ENCODE results near the gene PGAM1. TPM values are rescaled to one million over a fixed set of nuclear protein-coding genes. Genes with fewer than 3 reads are reported as not detected.
"Not testable (repeated sequence)": the region's sequence is repeated elsewhere in the genome, so short reads cannot be mapped to it uniquely, and the experiment has no call there.

PGAM1 gene
- total and polyA plus RNA-seq, 2 of the 4 experiments (the other 2 are of a cell fraction) = 686 to 841 TPM

GRCh38 chr10:97479410-97479809, 53.4 kb downstream of the PGAM1 start:
- H3K4me2 ChIP-seq (ENCODE audit: low read depth, low read length); dilution Hi-C loops (cut with HindIII; ENCODE audit: low sequenced_read_pairs, unreplicated experiment); H3K9ac ChIP-seq (ENCODE audit: low read depth, low read length); H3K56ac ChIP-seq (ENCODE audit: extremely low read depth, insufficient read depth, low read length); in situ Hi-C loops (cut with MboI; ENCODE audit: low sequenced_read_pairs); intact Hi-C loops (cut with micrococcal nuclease); H3K27ac ChIP-seq (ENCODE audit: insufficient read depth, low read length); H4K91ac ChIP-seq (ENCODE audit: insufficient read depth, low read depth, low read length); H2AK9ac ChIP-seq (replicated peaks; ENCODE audit: low read depth, low read length, poor library complexity); H2BK15ac ChIP-seq (ENCODE audit: low read depth, low read length); DNase-seq; CTCF ChIA-PET; POLR2A ChIA-PET (ENCODE audit: unreplicated experiment); H3K14ac ChIP-seq (replicated peaks; ENCODE audit: low read depth, low read length); H3K9me3 ChIP-seq (ENCODE audit: control insufficient read depth, insufficient read depth, low read length); H4K8ac ChIP-seq (ENCODE audit: low read depth in 2 of 2, low read length in 2 of 2); H3K4ac ChIP-seq (ENCODE audit: low read depth, low read length); H4K5ac ChIP-seq (ENCODE audit: low read depth, low read length); H2BK5ac ChIP-seq (ENCODE audit: low read depth, low read length, poor library complexity, severe bottlenecking); H2BK120ac ChIP-seq (ENCODE audit: low read depth, low read length); H3K4me3 ChIP-seq (ENCODE audit: insufficient read depth, low read depth, low read length); H3K18ac ChIP-seq (ENCODE audit: low read depth, low read length); ATAC-seq (ENCODE audit: low read depth); BruUV-seq (replicated peaks); H3K23ac ChIP-seq (ENCODE audit: low read depth, low read length); H2AK5ac ChIP-seq (ENCODE audit: low read depth, low read length); H3K4me1 ChIP-seq (ENCODE audit: control insufficient read depth, insufficient read depth, low read length); H2BK20ac ChIP-seq (ENCODE audit: low read depth, low read length); H3K27me3 ChIP-seq (ENCODE audit: control insufficient read depth, insufficient read depth, low read length); H2AFZ ChIP-seq (replicated peaks; ENCODE audit: low read length, poor library complexity): not testable (repeated sequence)
- Histone ChIP-seq H3K36me3 (ENCODE audit: control insufficient read depth, insufficient read depth, low read length) (peaks cover 36% of the 10 kb centered on the region), H3K79me1 (ENCODE audit: low read depth in 1 of 2, low read length in 2 of 2) (peaks cover 33 to 64% of the 10 kb centered on the region in 2 experiments), H4K20me1 (ENCODE audit: insufficient read depth, low read length) (peaks cover 25% of the 10 kb centered on the region), H3K9me1 (ENCODE audit: insufficient read depth, low read length) (peaks cover 16% of the 10 kb centered on the region)
- no CpG with 5 or more reads among the region's 4 CpGs for WGBS, 2 experiments (ENCODE audit: extremely low coverage in 2 of 2, insufficient read length in 1 of 2)
